Measurements from ENCODE around the gene NPAT.

GRCh38 chr11:108242422-108242821 is 20.0 kb upstream of the NPAT start:
- TF ChIP-seq EZH2 (IDR thresholded peaks at IDR 0.05; ENCODE audit: borderline replicate concordance, low read depth, low read length, severe bottlenecking) (no peak), CTCF (IDR thresholded peaks at IDR 0.05; ENCODE audit: borderline replicate concordance, extremely low read depth, low read length, poor library complexity, severe bottlenecking) (no peak)
